Natural killer cell (primary cell): ENCODE data around the gene OIP5. TPM values are rescaled to one million over a fixed set of nuclear protein-coding genes. Genes with fewer than 3 reads are reported as not detected.

ENCODE experiments used
- ATAC-seq, 3 donors: fragments of 150-1000 bp in 2 of 3; fragments of 200-7000 bp in 1 of 3; cut with Tn5 transposase; 1 replicate in 1 of 3; 2 replicates in 2 of 3; pipeline ENCODE4 v1.10.0; 2021; ENCODE audit warnings: mild to moderate bottlenecking in 2 of 3, moderate library complexity in 2 of 3
- DNase-seq, 2 donors: peaks; one replicate each; pipeline versions ENCODE4 v3.0.0 to v3.0.0-alpha.2; 2013 to 2021; ENCODE audit warnings: mixed read lengths in 1 of 2
- H3K27ac ChIP-seq: one replicate; pipeline ENCODE4 v1.5.1; 2013; ENCODE audit warnings: mild to moderate bottlenecking, low read length
- H3K27me3 ChIP-seq: one replicate; pipeline ENCODE4 v1.6.1; 2013; ENCODE audit warnings: low read length; ENCODE audit not compliant: control insufficient read depth, insufficient read depth
- H3K36me3 ChIP-seq: one replicate; pipeline ENCODE4 v1.6.1; 2013; ENCODE audit warnings: low read length; ENCODE audit not compliant: control insufficient read depth, insufficient read depth
- H3K4me1 ChIP-seq: one replicate; pipeline ENCODE4 v1.6.1; 2013; ENCODE audit warnings: low read length; ENCODE audit not compliant: control insufficient read depth, insufficient read depth
- H3K4me3 ChIP-seq: one replicate; pipeline ENCODE4 v1.5.1; 2013; ENCODE audit warnings: low read length
- H3K9me3 ChIP-seq: one replicate; pipeline ENCODE4 v1.6.1; 2013; ENCODE audit warnings: low read length; ENCODE audit not compliant: control insufficient read depth, insufficient read depth
- H3K27ac Mint-ChIP-seq, 2 donors: one replicate each; pipeline ENCODE4 v1.8.0; 2022; ENCODE audit warnings: mild to moderate bottlenecking in 2 of 2, mixed read lengths in 2 of 2, moderate library complexity in 1 of 2
- H3K27me3 Mint-ChIP-seq, 2 donors: one replicate each; pipeline ENCODE4 v1.8.0; 2022; ENCODE audit warnings: low read depth in 2 of 2, mixed read lengths in 2 of 2
- H3K36me3 Mint-ChIP-seq: one replicate; pipeline ENCODE4 v1.8.0; 2022; ENCODE audit warnings: mixed read lengths
- H3K4me1 Mint-ChIP-seq, 2 donors: one replicate each; pipeline ENCODE4 v1.8.0; 2022; ENCODE audit warnings: mixed read lengths in 2 of 2
- H3K4me3 Mint-ChIP-seq: one replicate; pipeline ENCODE4 v1.8.0; 2022; ENCODE audit warnings: mild to moderate bottlenecking, moderate library complexity, mixed read lengths
- H3K9me3 Mint-ChIP-seq, 2 donors: one replicate each; pipeline ENCODE4 v1.8.0; 2022; ENCODE audit warnings: mixed read lengths in 2 of 2
- WGBS: methylation state at CpG from one replicate; pipeline ENCODE4 v1.1.7; 2013; ENCODE audit warnings: missing lambda C conversion rate; ENCODE audit not compliant: insufficient coverage; 5-methylcytosine and 5-hydroxymethylcytosine counted together
- intact Hi-C: fragments of 100-400 bp; cut with micrococcal nuclease; formaldehyde crosslinking; loops from one replicate; pipeline ENCODE4 v1.14.2; 2022
- total RNA-seq, 4 donors: library from RNA; stranded (reverse); fragments of 120-200 nt in 1 of 4; gene quantifications; one replicate each; pipeline versions ENCODE4 v1.2.3 to v1.2.4, GENCODE V29; 2013 to 2022
- TF ChIP-seq, protein P1 (sequence below): fragments of 200-600 bp; IDR thresholded peaks from one replicate; pipeline ENCODE4 v1.8.0; 2022; ENCODE audit warnings: antibody characterized with exemption

Gene OIP5
- total RNA-seq, 3 donors from 2014 or later (not counting 1 experiment from before 2014, with no cell fraction given) = 0.29 to 0.64 TPM; not detected in 1

DNA sequence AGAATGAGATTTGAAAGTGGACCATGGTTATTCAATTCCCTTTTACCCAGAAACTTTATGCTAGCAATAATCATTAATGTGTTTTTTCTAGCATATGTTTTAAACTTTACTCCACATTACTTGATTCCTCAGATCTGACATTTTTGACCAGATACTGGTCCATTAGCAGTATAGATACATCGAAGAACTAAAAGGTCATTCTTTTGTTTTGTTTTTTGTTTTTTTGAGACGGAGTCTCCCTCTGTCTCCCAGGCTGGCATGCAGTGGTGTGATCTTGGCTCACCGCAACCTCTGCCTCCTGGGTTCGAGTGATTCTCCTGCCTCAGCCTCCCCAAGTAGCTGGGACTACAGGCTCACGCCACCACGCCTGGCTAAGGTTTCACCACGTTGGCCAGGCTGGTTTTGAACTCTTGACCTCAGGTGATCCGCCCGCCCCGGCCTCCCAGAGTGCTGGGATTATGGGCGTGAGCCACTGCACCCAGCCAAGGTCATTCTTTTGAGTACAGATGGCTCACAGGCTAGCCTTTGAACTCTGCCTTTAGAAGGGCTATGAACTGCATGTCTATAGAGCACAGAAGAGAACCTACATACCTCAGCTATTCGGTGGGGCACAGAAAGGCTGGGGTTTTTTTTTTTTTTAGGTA lies 72.7 kb downstream of the OIP5 start:
- TF ChIP-seq, protein P1, sequence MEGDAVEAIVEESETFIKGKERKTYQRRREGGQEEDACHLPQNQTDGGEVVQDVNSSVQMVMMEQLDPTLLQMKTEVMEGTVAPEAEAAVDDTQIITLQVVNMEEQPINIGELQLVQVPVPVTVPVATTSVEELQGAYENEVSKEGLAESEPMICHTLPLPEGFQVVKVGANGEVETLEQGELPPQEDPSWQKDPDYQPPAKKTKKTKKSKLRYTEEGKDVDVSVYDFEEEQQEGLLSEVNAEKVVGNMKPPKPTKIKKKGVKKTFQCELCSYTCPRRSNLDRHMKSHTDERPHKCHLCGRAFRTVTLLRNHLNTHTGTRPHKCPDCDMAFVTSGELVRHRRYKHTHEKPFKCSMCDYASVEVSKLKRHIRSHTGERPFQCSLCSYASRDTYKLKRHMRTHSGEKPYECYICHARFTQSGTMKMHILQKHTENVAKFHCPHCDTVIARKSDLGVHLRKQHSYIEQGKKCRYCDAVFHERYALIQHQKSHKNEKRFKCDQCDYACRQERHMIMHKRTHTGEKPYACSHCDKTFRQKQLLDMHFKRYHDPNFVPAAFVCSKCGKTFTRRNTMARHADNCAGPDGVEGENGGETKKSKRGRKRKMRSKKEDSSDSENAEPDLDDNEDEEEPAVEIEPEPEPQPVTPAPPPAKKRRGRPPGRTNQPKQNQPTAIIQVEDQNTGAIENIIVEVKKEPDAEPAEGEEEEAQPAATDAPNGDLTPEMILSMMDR = no peak
- peaks cover 23% of the 10 kb centered on the region for H3K36me3 Mint-ChIP-seq
- intact Hi-C loops = no loop called here

More for the DNA sequence above, 72.7 kb downstream of the OIP5 start:
- no peak overlapping the region for H3K27ac Mint-ChIP-seq
- H3K4me1 Mint-ChIP-seq = peaks cover 0 to 8% of the 10 kb centered on the region in 2 donors
- Histone ChIP-seq H3K27ac (no peak overlapping the region), H3K36me3 (peaks cover 20% of the 10 kb centered on the region), H3K4me1 (no peaks in the 10 kb centered on the region), H3K27me3 (no peaks in the 10 kb centered on the region), H3K4me3 (no peak overlapping the region), H3K9me3 (no peaks in the 10 kb centered on the region)
- DNase-seq (no peak), ATAC-seq (no peak)
- 82% methylated on average over 11 of the region's 12 CpGs for WGBS
- no peaks in the 10 kb centered on the region for H3K9me3 Mint-ChIP-seq
- no peak overlapping the region for H3K4me3 Mint-ChIP-seq
- no peaks in the 10 kb centered on the region for H3K27me3 Mint-ChIP-seq

Other genes starting within 250 kb of the OIP5 start
- gene INO80, start 216.3 kb downstream of the OIP5 start, total RNA-seq = 10 to 100 TPM; 36.4 to 45.7 (median 43.9) TPM
- not detected for gene EXD1, start 101.8 kb downstream of the OIP5 start, total RNA-seq
- gene CHP1, start 101.3 kb downstream of the OIP5 start, total RNA-seq = 10 to 100 TPM; 50.7 to 55.9 (median 51.3) TPM
- 1 to 10 TPM; 5.6 to 9.4 (median 7.6) TPM for gene NUSAP1, start 290 bp upstream of the OIP5 start, total RNA-seq
- 1 to 10 TPM; 6.1 to 6.3 (median 6.2) TPM for gene NDUFAF1, start 69.9 kb upstream of the OIP5 start, total RNA-seq
- gene RTF1, start 84.5 kb upstream of the OIP5 start, total RNA-seq = 10 to 100 TPM; 35.8 to 53.1 (median 42.7) TPM
- gene ITPKA, start 161.3 kb upstream of the OIP5 start, total RNA-seq = not detected
- 1 to 10 TPM in 2 of 3 donors, under 1 TPM in 1; 0.56 to 4.9 (median 1.7) TPM for gene LTK, start 181.2 kb upstream of the OIP5 start, total RNA-seq
- gene RPAP1, start 211.7 kb upstream of the OIP5 start, total RNA-seq = 10 to 100 TPM; 21.2 to 27.7 (median 27.4) TPM
- gene TYRO3, start 226.6 kb upstream of the OIP5 start, total RNA-seq = under 1 TPM; 0.25 to 0.80 (median 0.36) TPM